Measurements from ENCODE around the gene SLC31A1. TPM values are rescaled to one million over a fixed set of nuclear protein-coding genes. Genes with fewer than 3 reads are reported as not detected.

SLC31A1 gene
- 12.0 and 16.8 TPM in 2 replicates for total RNA-seq

DNA sequence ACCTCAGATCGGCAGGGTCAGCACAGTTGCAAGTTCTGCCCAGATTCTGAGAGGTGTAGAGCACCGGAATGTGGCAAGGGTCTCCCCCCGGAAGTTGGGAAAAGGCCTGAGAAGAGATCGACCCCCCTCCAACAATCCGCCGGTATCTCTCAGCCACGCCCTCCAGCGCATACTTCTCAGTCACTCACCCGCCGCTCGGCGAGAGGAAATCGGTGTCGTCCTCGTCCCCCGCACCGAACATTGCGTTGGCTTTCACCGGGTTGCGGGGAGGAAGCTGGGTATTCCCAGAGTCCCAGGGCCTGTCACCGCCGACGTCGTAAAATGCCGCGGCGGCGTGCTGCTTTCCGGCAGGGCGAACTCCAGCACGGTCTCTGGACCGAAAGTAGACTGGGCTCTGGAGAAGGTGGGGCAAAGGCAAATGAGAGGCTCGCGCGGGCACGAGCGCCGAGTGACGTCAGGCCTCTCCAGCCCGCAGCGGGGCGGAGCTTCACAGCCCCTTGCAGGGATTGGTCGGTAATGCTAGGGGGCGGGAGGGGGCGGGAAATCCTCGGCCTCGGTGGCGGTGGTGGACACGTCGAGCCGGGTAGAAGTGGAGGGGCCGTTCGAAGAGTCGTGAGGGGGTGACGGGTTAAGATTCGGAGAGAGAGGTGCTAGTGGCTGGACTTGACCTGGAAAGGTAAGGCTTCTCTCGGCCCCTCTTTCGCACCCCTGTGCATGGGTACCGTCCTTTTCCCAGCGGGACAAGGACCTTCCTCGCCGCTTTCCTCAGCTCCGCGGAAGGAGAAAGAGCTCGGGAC lies at the start of gene SLC31A1, which contains the start of gene FKBP15:
TSS of gene SLC31A1 (plus strand) at position 542 of the 797 bp plus-strand sequence. CDS start 34,605 bp downstream, outside the sequence.
TSS of gene FKBP15 (minus strand) at position 275 of the 797 bp plus-strand sequence. CDS start at position 241, 34 bp downstream.

GRCh38 chr9:113275157-113276131 lies 54.1 kb downstream of the SLC31A1 start, which contains the start of the genes CDC26 and PRPF4:
Gene CDC26 (minus strand): TSS chr9:113275572. CDS start chr9:113272507, 3,065 bp downstream.
Gene PRPF4 (plus strand): TSS chr9:113275658. CDS start chr9:113275744, 86 bp downstream.

GRCh38 chr9:113302792-113303418 lies 81.6 kb downstream of the SLC31A1 start, which contains the start of gene RNF183:
Gene RNF183 (minus strand): TSS chr9:113303376. CDS start chr9:113298184, 5,192 bp downstream.

Other genes with a start within 250 kb of the SLC31A1 start
- gene ZNF883, start 209.4 kb upstream of the SLC31A1 start, total RNA-seq, result 0.09 and 2.1 TPM in 2 replicates
- gene ZFP37, start 164.8 kb upstream of the SLC31A1 start, total RNA-seq, result 0.63 and 1.4 TPM in 2 replicates
- 4.3 and 5.0 TPM in 2 replicates for gene SLC31A2, start 70.5 kb upstream of the SLC31A1 start, total RNA-seq
- 15.6 and 19.1 TPM in 2 replicates for gene FKBP15, start 267 bp upstream of the SLC31A1 start, total RNA-seq
- 45.0 and 53.3 TPM in 2 replicates for gene CDC26, start 54.0 kb downstream of the SLC31A1 start, total RNA-seq
- 26.6 and 27.1 TPM in 2 replicates for gene PRPF4, start 54.1 kb downstream of the SLC31A1 start, total RNA-seq
- not detected in 2 replicates for gene RNF183, start 81.8 kb downstream of the SLC31A1 start, total RNA-seq
- 0.54 and 0.75 TPM in 2 replicates for gene WDR31, start 118.7 kb downstream of the SLC31A1 start, total RNA-seq
- gene BSPRY, start 128.0 kb downstream of the SLC31A1 start, total RNA-seq, result not detected in 2 replicates
- gene HDHD3, start 155.4 kb downstream of the SLC31A1 start, total RNA-seq, result 4.9 TPM in 2 replicates
- gene ALAD, start 179.7 kb downstream of the SLC31A1 start, total RNA-seq, result 14.1 and 21.0 TPM in 2 replicates
- gene POLE3, start 189.1 kb downstream of the SLC31A1 start, total RNA-seq, result 40.4 and 55.8 TPM in 2 replicates
- gene C9orf43, start 189.2 kb downstream of the SLC31A1 start, total RNA-seq, result 0.09 and 0.36 TPM in 2 replicates
- gene RGS3, start 242.2 kb downstream of the SLC31A1 start, total RNA-seq, result 299 and 327 TPM in 2 replicates

All from endothelial cell of coronary artery (primary cell).